NCI-H82 (cell line): Measurements from ENCODE around the gene NATD1.
A peak's percentile ranks its signal among the peaks of the same experiment; 100 is the strongest.

ENCODE experiments used
- DNase-seq: peaks from one replicate; lab custom pipeline; 2025; lab: John Stamatoyannopoulos, UW

Gene NATD1

GRCh38 chr17:21275579-21276263 is 22.5 kb upstream of the NATD1 start:
- peak; percentile 95 for DNase-seq

GRCh38 chr17:21275047-21275578 is 21.9 kb upstream of the NATD1 start:
- DNase-seq, result peak; percentile 65

- DNase-seq, result no peak
Observed at GRCh38 chr17:21272881-21273792, 19.9 kb upstream of the NATD1 start.

GRCh38 chr17:21272250-21272649 is 19.0 kb upstream of the NATD1 start:
- DNase-seq, result no peak

- no peak for DNase-seq
Observed at GRCh38 chr17:21271454-21272183, 18.4 kb upstream of the NATD1 start.

GRCh38 chr17:21269394-21269793 is 16.2 kb upstream of the NATD1 start:
- no peak for DNase-seq

GRCh38 chr17:21268596-21269188 is 15.5 kb upstream of the NATD1 start:
- DNase-seq, result no peak

GRCh38 chr17:21263376-21263775 is 10.2 kb upstream of the NATD1 start:
- no peak for DNase-seq

- no peak for DNase-seq
Observed at GRCh38 chr17:21262259-21262993, 9.2 kb upstream of the NATD1 start.

GRCh38 chr17:21258593-21258992 is 5.4 kb upstream of the NATD1 start:
- no peak for DNase-seq

GRCh38 chr17:21253646-21254441 is 634 bp upstream of the NATD1 start:
- DNase-seq, result no peak

GRCh38 chr17:21252289-21252795 is 868 bp downstream of the NATD1 start:
- DNase-seq, result peak; percentile 44

GRCh38 chr17:21251337-21252010 is 1.7 kb downstream of the NATD1 start:
- DNase-seq, result no peak

GRCh38 chr17:21250854-21251253 is 2.4 kb downstream of the NATD1 start:
- no peak for DNase-seq

GRCh38 chr17:21249920-21250703 is 3.1 kb downstream of the NATD1 start:
- DNase-seq, result peak; percentile 41

GRCh38 chr17:21249086-21249795 is 4.0 kb downstream of the NATD1 start:
- DNase-seq, result no peak

GRCh38 chr17:21248500-21248899 is 4.7 kb downstream of the NATD1 start:
- DNase-seq, result no peak
